ENCODE data around the gene GARNL3.

GARNL3 gene

DNA sequence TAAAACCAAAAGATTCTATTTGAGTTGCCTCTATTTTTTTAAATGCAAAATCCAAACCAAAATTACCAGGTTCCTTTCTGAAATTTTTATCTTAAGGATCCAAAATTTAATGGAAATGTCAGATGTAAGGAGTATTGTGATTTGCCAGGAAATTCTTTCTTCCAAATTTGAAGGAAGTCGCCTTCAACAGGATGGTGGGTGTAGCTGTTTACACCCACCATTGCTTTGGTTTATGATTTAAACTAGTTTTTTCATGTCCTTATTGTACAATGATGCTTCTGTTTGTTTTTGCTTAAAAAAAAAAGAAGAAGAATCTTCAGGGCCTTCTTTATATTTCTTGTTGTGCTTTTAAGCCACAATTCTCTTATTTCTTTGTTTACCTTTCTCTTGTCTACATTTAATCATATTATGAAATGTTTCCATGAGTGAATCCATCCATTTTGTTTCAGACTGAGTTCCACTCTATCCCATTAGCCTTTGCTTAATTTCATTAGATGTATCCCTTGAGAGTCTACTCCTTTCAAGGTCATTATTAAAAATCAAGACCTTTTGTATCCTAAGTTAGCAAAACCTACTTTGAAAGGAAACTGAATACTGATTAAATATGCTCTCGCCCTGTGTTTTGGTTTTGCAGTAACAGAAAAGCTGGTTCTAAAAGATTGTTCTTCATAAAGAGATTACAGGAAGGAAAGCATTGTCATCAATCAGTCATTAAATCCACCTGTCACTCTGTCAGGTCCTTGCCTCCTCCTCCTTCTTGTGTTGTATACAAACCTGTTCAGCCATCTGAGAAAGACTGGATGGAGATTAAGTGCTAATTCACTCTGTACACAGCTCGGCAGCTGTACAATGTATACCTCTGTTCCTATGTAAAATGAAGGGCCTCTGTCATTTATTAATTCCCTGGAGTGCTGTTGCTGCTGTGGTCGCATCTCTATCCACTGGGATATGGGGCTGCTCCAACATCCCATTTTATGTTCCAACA is 86.9 kb downstream of the GARNL3 start:
- DNase-seq, result no peak

DNA sequence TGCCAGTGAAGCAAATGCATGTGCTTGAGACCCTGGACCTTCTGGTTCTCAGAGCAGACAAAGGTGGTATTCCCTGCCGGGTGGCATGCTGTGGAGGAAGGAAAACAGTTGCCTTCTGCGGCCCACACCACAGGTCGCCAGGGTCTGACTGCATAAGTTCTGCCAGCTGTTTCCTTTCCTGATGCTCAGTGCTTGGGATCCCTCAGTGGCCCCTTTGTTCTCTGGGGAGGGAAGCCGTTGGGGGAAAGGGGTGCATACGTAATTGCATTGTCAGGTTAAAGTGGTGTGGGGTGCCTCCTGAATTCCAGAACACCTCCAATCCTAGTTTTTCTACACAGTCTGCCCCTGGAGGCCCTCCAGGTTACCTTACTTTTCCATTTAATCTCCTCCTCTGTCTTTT is 89.3 kb downstream of the GARNL3 start:
- DNase-seq, result no peak

- DNase-seq, result no peak
Measured at GRCh38 chr9:127356906-127357305, 92.3 kb downstream of the GARNL3 start.

DNA sequence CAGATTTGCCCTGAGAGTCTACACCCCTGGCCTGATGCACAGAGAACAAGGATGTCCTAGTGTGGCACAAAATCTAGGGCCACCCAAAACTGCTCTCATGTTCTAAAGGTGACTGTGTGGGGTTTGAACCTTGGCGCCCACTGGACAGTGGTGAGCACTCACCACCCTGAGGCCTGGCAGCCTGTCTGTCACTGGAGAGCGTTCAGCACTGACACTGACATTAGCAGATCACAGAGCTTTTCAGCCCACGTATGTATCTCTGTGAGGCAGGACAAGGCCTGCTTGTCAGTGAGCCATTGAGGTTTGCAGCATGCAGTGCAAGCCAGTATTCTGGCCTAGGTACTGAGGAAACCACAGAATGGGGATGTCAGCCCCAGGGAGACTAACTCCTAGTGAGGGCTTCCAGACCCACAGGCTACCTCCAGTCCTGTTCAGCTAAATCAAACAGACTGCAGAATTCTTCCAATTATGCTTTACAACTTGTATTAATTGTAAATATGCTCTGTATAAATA is 93.5 kb downstream of the GARNL3 start:
- no peak for DNase-seq

GRCh38 chr9:127358770-127359169 is 94.2 kb downstream of the GARNL3 start:
- no peak for DNase-seq

GRCh38 chr9:127360250-127360649 is 95.7 kb downstream of the GARNL3 start:
- DNase-seq, result no peak

DNA sequence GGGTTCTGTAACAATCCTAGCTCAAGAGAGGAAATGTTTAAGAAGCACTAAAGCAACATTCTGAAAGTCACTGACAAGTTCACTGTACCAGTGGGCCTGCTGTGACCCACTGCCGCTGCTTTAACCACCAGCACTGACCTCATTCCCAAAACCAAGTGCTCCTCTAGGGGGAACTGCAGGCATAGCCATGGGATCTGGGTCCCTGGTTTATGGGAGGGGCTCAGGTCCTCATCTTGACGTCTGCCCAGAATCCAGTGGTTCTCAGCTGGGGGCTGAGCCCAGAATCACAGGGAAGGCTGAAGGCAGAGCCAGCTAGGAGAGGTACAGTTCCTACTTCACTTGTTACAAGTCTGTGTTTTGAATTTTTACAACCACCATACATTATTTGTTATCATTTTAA is 96.3 kb downstream of the GARNL3 start:
- DNase-seq, result no peak

- no peak for DNase-seq
Measured at GRCh38 chr9:127361561-127361960, 97.0 kb downstream of the GARNL3 start.

GRCh38 chr9:127362829-127363228 is 98.3 kb downstream of the GARNL3 start:
- DNase-seq, result no peak

DNA sequence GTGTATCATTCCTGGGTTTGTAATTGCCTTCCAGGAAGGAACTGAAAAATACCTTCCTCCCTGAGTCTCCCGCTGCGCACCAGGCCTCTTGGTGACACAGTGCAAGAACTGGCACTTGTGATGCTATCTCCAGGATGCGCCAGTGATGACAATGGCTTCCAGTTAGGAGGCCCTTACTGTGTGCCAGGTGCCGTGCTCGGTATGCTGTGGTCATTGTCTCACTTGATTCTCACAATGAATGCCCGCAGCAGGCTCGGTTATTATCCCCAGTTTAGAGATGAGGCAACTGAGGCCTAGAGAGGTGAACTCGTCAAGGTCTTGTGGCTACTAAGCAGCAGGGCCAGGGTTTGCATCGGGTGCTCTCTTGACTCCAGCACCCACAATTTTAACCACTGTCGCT is 100.9 kb downstream of the GARNL3 start:
- no peak for DNase-seq

- DNase-seq, result no peak
Measured at GRCh38 chr9:127366594-127366993, 102.0 kb downstream of the GARNL3 start.

GRCh38 chr9:127368852-127369402 is 104.4 kb downstream of the GARNL3 start:
- DNase-seq, result no peak

DNA sequence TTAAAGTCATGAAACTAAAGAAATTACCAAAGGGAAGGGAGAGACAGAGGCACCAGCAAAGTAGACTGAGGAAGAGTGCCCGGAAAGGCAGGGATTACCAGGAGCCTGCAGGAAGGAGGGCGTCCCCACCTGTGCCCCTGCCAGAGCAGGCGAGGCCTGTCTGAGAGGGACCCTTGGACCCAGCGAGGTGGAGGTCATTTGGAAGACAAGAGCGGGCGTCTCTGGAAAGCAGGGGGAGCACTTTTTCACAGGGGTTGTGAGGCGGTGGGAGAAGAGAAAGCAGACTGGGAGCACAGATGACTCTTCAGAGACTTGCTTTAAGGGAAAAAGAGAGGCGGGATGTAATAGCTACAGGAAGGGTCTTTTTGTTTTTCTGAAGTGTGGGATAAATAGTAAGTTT is 104.9 kb downstream of the GARNL3 start:
- DNase-seq, result no peak

DNA sequence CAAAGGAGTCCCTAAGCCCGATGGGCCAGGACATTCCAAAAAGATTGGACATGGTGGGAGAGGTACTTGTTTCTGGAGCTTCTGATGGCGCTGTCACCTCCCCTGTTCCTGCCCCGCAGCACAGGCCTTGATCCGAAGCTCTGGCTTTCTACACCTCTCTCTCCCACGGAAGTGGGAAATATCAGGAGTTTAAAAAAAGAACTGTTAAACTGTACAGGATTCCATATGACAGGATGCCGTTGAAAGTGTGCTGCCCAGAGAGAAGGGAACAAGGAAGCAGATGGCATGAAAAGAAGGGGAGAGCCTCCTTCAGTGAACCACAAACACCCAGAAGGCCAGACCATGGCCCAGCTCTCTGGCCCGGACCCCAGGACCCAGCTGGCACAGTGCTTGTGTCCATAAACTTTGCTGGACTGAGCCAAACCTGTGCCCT is 105.6 kb downstream of the GARNL3 start:
- no peak for DNase-seq

GRCh38 chr9:127370672-127371648 is 106.4 kb downstream of the GARNL3 start:
- no peak for DNase-seq

DNA sequence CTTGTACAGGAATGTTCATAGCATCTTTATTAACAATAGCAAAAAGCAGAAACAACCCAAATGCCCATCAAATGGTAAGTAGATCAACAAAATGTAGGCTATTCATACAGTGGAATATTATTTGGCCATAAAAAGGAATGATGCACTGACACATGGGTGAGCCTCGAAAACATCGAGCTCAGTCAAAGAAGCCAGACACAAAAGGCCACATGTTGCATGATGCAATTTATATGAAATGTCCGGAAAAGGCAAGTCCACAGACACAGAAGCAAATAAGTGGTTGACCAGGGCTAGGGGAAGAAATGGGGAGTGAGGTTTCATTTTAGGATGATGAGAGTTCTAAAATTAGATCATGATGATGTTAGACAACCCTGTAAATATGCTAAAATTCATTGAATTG is 115.9 kb downstream of the GARNL3 start:
- no peak for DNase-seq

DNA sequence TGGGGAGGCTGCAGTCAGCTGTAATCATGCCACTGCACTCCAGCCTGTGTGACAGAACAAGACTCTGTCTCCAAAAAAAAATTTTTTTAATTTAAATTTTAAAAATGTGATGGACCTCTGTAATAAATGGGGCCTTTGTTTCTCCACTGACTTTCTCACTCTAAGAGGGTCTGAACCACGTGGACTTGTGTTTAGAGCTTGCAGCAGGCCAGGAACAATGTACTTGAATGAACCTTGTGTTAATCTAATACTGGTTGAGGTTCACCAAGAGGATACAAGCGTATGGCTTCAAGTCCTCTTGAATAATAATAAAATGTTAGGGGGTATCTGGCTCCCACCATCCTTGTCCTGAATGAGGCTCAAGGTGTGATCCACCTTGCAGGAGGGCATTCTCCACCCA is 118.0 kb downstream of the GARNL3 start:
- no peak for DNase-seq

DNA sequence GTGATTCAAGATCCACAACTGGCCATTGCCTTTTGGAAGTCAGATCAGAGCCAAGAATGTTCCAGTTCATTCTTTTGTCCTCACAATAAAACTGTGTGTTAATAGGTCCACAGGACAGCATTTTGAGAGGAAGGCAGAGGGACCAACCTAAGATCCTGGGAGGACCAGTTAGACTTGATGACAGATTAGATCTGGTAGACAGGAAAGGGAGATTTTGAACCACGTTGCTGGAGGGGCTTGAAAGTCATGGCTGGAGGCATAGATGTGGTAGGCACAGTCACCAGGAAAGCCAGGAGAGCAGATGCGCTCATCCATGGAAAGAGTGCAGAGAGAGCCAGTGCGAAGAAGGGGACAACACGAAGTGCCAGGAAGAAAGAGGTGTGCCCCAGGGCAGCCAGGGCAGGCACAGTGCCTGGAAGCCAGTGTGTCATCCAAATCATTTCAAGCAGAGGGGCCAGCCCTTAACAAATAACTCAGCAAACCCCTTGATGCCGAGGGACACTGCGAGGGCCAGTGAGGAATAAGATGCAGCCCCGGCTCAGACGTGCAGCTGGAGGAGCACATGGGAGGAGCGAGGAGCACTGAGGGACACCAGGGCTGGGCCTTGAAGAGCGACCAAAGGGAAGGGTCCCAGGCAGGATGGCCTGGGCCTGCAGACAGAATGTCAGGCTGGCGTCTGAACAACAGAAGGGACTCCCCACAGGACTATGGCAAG is 119.6 kb downstream of the GARNL3 start:
- DNase-seq, result no peak

- DNase-seq, result no peak
Measured at GRCh38 chr9:127384901-127385300, 120.3 kb downstream of the GARNL3 start.

DNA sequence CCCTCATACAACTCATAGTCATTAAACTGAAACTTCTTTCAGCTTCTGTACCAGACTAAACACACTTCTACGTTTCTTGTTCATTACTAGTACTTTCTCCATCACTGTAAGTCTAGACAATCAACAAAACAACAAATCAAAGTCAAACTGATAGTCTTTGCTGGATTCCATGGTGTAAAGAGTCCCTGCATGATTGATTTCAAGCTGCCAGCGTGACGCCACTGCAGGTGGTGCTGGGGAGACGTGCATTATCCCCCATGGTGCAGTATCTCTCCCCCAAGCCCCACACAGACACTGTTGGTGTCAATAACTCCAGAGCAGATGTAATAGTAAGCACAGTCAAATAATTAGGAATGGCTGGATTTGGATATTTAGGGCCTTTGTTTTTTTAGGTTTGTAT is 121.7 kb downstream of the GARNL3 start:
- DNase-seq, result no peak

DNA sequence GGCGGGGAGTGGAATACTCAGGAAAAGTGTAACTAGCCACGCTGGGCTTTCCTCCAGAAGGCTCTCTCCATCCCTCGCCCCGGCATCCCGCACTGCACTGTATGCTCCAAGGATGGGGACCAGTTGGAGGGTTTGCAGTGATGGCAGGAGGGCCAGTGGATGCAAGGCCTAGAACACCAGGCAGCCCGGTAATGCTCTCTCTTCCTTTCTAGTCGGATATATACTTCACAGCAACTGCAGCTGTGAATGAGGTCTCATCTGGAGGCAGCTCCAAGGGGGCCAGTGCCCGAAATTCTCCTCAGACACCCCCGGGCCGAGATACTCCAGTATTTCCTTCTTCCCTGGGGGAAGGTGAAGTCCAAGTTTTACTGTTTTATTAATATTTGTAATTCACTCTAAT is 122.4 kb downstream of the GARNL3 start:
- no peak for DNase-seq

Data from activated CD4-positive, alpha-beta T cell treated with anti-CD3 and anti-CD28 coated beads for 4 hours (primary cell).